ENCODE data around the gene CLN6. TPM values are rescaled to one million over a fixed set of nuclear protein-coding genes. Genes with fewer than 3 reads are reported as not detected.

CLN6 gene
- total RNA-seq, 1 experiment from 2014 or later = 71.9 TPM

- WGBS (ENCODE audit: extremely low coverage, insufficient read length, low lambda C conversion rate) = no CpG with 5 or more reads among the region's 1 CpG
- H3K9me3 Mint-ChIP-seq = no peaks in the 10 kb centered on the region
- H2BK12ac ChIP-seq (ENCODE audit: insufficient read length, low read depth, low read length) = no peak overlapping the region
- H3K4me2 ChIP-seq (ENCODE audit: insufficient read depth, insufficient read length, low read length) = no peak overlapping the region
- no peak overlapping the region for H3K18ac ChIP-seq (ENCODE audit: insufficient read length, low read depth, low read length)
- no peak overlapping the region for H3K4me3 Mint-ChIP-seq
- no peak overlapping the region for H3K23ac ChIP-seq (ENCODE audit: insufficient read length, low read depth, low read length)
- H2BK120ac ChIP-seq (ENCODE audit: low read depth, low read length, poor library complexity, severe bottlenecking) = no peak overlapping the region
- no peak overlapping the region for H3T11ph ChIP-seq (ENCODE audit: low read length)
- H3K27me3 Mint-ChIP-seq (ENCODE audit: low read depth) = no peaks in the 10 kb centered on the region
- H3K4ac ChIP-seq (ENCODE audit: low read depth, low read length) = no peak overlapping the region
- no peaks in the 10 kb centered on the region for H3K36me3 Mint-ChIP-seq (ENCODE audit: insufficient read depth in 1 of 3, low read depth in 3 of 3)
- TF ChIP-seq CTCF (conservative IDR thresholded peaks at IDR 0.05) = no peak
- H2BK20ac ChIP-seq (ENCODE audit: low read depth, low read length, poor library complexity, severe bottlenecking) = no peak overlapping the region
- no peak overlapping the region for H3K9ac ChIP-seq (ENCODE audit: extremely low read depth, insufficient read length, low read length)
- no peak overlapping the region for H3K14ac ChIP-seq (ENCODE audit: insufficient read depth, low read length)
- H3K23me2 ChIP-seq (ENCODE audit: insufficient read length, low read depth, low read length, poor library complexity, severe bottlenecking) = peaks cover 8% of the 10 kb centered on the region
- H4K8ac ChIP-seq (replicated peaks; ENCODE audit: insufficient read length, low read depth, low read length) = no peak overlapping the region
- H4K20me1 ChIP-seq (ENCODE audit: control insufficient read depth, insufficient read depth, insufficient read length) = no peaks in the 10 kb centered on the region
- no peak overlapping the region for H4K91ac ChIP-seq (ENCODE audit: insufficient read length, low read depth, low read length)
- no peaks in the 10 kb centered on the region for H3K27me3 ChIP-seq (ENCODE audit: insufficient read depth, low read length)
- no peaks in the 10 kb centered on the region for H3K9me3 ChIP-seq (ENCODE audit: control insufficient read depth, low read depth, low read length)
- no peak overlapping the region for H4K5ac ChIP-seq (ENCODE audit: insufficient read length, low read depth, low read length)
- no peak overlapping the region for H3K27ac ChIP-seq (ENCODE audit: insufficient read length, low read depth, low read length)
- DNase-seq = no peak
- H3K27ac Mint-ChIP-seq = no peak overlapping the region; a peak in 1 of 7 replicates
- H2AFZ ChIP-seq (ENCODE audit: low read length) = no peak overlapping the region
- H3K79me1 ChIP-seq (ENCODE audit: insufficient read depth, low read depth, low read length, poor library complexity, severe bottlenecking) = no peaks in the 10 kb centered on the region
- H3K56ac ChIP-seq (ENCODE audit: insufficient read length, low read depth, low read length) = no peak overlapping the region
- no peaks in the 10 kb centered on the region for H3K79me2 ChIP-seq (ENCODE audit: insufficient read depth, low read length)
- no peak overlapping the region for H2BK5ac ChIP-seq (ENCODE audit: insufficient read length, low read length)
- H3K4me1 ChIP-seq (ENCODE audit: insufficient read depth, low read length) = peaks cover 7% of the 10 kb centered on the region; the same call in 1 of the 2 replicates
- H3K4me1 Mint-ChIP-seq = peaks cover 36 to 48% of the 10 kb centered on the region in 2 experiments
- H2BK15ac ChIP-seq (ENCODE audit: low read depth, low read length) = no peak overlapping the region
- no peak overlapping the region for H2AK5ac ChIP-seq (ENCODE audit: insufficient read length, low read length)
Observed at GRCh38 chr15:68272721-68273271, 43.3 kb upstream of the CLN6 start.

Data from H9 (cell line).